ENCODE results near the gene C2orf72. TPM values are rescaled to one million over a fixed set of nuclear protein-coding genes. Genes with fewer than 3 reads are reported as not detected.

The C2orf72 gene
- under 1 TPM in 1 of 2 experiments, not detected in 1; 0.18 TPM for total RNA-seq

DNA sequence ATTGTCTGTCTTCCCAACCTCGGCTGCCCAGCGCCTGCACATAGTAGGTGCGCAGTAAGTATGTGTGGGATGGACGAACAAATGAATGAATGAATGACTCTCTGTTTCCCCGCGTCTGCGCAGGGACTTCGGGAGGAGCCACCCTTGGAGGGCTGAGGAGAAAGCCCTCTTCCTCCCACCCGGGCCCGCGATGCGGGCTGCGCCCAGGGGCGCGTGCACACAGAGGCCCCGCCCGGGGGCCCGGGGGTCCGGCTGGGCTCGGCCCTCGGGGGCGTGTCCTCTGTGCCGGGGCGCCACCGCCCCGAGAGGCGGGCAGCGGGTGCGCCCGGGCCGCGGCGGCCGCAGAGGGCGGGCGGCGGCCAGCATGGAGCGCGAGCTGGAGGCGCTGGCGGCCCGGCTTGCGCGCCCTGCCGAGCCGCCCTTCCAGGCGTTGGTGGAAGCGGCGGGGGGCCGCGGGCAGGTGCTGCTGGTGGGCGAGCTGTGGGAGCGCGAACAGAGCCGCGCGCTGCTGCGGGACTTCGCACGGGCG lies at the start of gene C2orf72:
TSS of gene C2orf72 (plus strand) at position 322 of the 529 bp plus-strand sequence. CDS start at position 365, 43 bp downstream.
- DNase-seq (no peak), ATAC-seq (peak; percentile 58)
- CTCF ChIA-PET = no interaction called here
- Mint-ChIP-seq H3K27me3 (peaks cover 84% of the 10 kb centered on the region), H3K27ac (no peak within 1 kb of the TSS), H3K36me3 (no peaks in the 10 kb centered on the region), H3K9me3 (ENCODE audit: low read depth) (no peaks in the 10 kb centered on the region), H3K4me1 (peaks cover 2% of the 10 kb centered on the region), H3K4me3 (no peak within 1 kb of the TSS)

DNA sequence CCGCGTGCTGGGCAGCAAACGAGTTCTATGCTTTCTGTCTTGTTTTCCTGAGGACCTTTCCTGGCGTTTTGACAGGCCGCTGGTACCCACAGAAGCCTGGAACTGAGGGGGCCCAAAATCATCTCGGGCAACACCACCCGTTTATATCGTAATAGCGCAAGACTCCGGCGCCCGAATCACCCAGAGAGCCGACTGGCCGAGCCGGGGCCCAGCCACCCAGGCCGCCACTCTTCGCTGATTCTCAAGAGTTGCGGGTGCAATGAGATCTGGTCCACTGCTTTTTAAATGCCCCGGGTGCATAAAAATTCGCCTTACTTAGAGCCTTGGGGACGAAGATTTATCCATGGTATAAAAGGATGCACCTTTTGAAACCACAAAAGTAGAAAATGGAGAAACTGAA lies 47.6 kb upstream of the C2orf72 start:
- no peak overlapping the region for H3K27ac Mint-ChIP-seq
- H3K27me3 Mint-ChIP-seq = peaks cover 51% of the 10 kb centered on the region
- no peak overlapping the region for H3K4me3 Mint-ChIP-seq
- no peak for ATAC-seq
- DNase-seq = no peak
- H3K36me3 Mint-ChIP-seq = no peaks in the 10 kb centered on the region
- peaks cover 25% of the 10 kb centered on the region for H3K4me1 Mint-ChIP-seq
- CTCF ChIA-PET = interaction anchor here (1.2 to 11.2 kb wide), 6 partner anchors 18 to 167 kb away, joined by 4 to 309 read pairs (median 74); partner anchors contain the start of gene GPR55
- H3K9me3 Mint-ChIP-seq (ENCODE audit: low read depth) = no peaks in the 10 kb centered on the region

DNA sequence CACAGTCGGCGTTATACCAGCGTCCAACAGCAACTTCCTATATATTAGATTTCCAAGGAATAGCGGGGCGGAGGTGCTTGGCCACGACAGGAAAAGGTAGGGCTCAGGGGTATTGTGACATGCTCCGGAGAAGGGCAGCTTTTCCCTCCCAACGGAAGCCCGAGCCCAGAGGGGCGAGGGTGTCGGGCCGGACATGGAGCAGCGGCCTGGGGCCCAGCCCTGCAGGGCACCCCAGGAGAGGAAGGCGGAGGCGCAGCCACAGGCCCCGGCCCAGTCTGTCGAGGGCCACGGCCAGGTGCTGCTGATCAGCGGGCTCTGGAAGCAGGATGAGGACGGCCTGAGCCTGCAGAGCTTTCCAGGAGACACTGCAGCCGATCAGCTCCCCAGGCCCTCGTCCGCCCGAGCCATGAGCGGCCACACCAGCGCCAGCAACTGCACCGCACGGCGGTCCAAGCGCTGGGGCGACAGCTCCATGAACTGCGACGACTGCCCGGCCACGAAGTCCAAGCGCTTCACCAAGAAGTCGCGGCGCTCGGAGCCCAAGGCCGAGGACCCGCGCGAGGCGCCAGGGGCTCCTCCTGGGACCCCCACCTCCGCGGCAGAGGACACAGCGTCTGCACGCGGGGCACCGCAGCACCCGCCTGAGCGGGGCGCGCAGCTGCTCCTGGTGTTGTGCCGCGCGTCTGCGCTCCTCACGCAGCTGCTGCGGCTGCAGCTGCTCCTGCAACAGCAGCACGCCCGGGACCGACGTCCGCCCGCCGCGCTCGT lies 47.0 kb upstream of the C2orf72 start:
- no peak overlapping the region for H3K4me3 Mint-ChIP-seq
- CTCF ChIA-PET = interaction anchor here (0.5 to 11.2 kb wide), 4 partner anchors 17 to 295 kb away, joined by 4 to 309 read pairs (median 38); no protein-coding TSS in a partner anchor
- H3K36me3 Mint-ChIP-seq = no peaks in the 10 kb centered on the region
- H3K27ac Mint-ChIP-seq = no peak overlapping the region
- H3K27me3 Mint-ChIP-seq = peaks cover 53% of the 10 kb centered on the region
- ATAC-seq = no peak
- H3K9me3 Mint-ChIP-seq (ENCODE audit: low read depth) = no peaks in the 10 kb centered on the region
- no peak for DNase-seq
- peaks cover 19% of the 10 kb centered on the region for H3K4me1 Mint-ChIP-seq

DNA sequence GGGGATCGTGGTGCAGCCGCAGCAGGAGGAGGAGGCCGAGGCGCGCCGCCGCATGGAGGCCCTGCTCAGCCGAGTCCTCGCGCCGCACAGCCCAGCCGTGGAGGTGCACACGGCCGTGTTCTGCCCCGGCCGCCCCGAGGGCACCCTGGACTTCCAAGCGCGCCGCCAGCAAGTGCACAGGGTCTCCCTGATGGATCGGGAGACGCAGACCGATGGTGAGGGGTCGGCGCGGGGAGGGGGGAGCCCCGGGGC lies 46.5 kb upstream of the C2orf72 start:
- Mint-ChIP-seq H3K9me3 (ENCODE audit: low read depth) (no peaks in the 10 kb centered on the region), H3K4me3 (no peak overlapping the region), H3K27me3 (peaks cover 54% of the 10 kb centered on the region), H3K27ac (no peak overlapping the region), H3K4me1 (peaks cover 14% of the 10 kb centered on the region), H3K36me3 (no peaks in the 10 kb centered on the region)
- DNase-seq (no peak), ATAC-seq (no peak)
- CTCF ChIA-PET = interaction anchor here (11.2 kb wide), 1 partner anchor 88 kb away, joined by 309 read pairs; no protein-coding TSS in a partner anchor

DNA sequence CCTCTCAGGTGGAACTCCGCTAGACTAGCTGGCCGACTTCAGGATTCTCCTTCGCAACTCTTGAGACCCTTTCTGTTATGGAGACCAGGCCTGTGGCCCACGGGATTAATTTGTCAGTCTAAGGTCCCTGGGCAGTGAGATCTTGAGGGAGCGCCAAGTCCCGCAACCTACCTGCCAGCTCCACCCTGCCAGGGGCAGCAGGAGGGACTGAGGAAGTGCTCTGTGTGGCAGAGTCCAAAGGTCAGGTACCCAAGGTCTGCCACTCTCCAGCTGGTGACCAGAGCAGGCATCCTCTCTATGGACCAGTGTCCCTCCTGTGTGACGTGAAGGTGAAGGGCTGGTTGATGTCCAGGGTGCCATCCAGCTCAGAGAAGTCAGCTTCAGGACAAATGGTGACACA lies 45.7 kb upstream of the C2orf72 start:
- CTCF ChIA-PET = interaction anchor here (0.8 to 1.7 kb wide), 4 partner anchors 50 to 142 kb away, joined by 3 to 5 read pairs (median 4); no protein-coding TSS in a partner anchor
- ATAC-seq (no peak), DNase-seq (no peak)
- H3K27me3 Mint-ChIP-seq = peaks cover 59% of the 10 kb centered on the region
- H3K4me1 Mint-ChIP-seq = peaks cover 9% of the 10 kb centered on the region
- H3K4me3 Mint-ChIP-seq = no peak overlapping the region
- no peaks in the 10 kb centered on the region for H3K36me3 Mint-ChIP-seq
- H3K27ac Mint-ChIP-seq = no peak overlapping the region
- no peaks in the 10 kb centered on the region for H3K9me3 Mint-ChIP-seq (ENCODE audit: low read depth)

DNA sequence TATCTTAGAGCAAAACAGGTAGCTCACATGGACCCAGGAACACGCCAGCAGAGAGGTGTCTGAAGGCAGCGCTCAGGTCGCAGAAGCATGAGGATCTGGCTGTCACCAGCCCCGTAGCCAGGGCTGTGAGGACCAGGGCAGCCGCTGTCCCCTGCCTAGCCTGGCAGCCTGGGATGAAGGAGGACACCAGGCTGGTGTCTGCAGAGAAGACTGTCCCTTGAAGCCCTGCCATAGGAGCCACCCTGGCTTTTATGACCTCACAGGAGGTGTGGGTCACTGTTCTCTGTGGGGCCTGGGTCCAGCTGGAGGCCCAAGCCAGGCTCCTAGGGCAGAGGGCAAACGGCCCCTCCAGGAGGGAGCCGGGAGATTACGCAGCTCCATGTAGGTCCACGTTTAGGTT lies 41.5 kb upstream of the C2orf72 start, which contains the start of gene SPATA3:
TSS of gene SPATA3 (plus strand) at position 301 of the 400 bp plus-strand sequence. CDS start 113 bp downstream, outside the sequence.
- Mint-ChIP-seq H3K4me1 (no peaks in the 10 kb centered on the region), H3K36me3 (no peaks in the 10 kb centered on the region), H3K9me3 (ENCODE audit: low read depth) (peaks cover 5% of the 10 kb centered on the region), H3K27ac (no peak within 1 kb of the TSS), H3K27me3 (peaks cover 81% of the 10 kb centered on the region), H3K4me3 (no peak within 1 kb of the TSS)
- CTCF ChIA-PET = interaction anchor here (1.0 to 1.4 kb wide), 4 partner anchors 9 to 179 kb away, joined by 3 to 7 read pairs (median 4); no protein-coding TSS in a partner anchor
- DNase-seq (no peak), ATAC-seq (no peak)

DNA sequence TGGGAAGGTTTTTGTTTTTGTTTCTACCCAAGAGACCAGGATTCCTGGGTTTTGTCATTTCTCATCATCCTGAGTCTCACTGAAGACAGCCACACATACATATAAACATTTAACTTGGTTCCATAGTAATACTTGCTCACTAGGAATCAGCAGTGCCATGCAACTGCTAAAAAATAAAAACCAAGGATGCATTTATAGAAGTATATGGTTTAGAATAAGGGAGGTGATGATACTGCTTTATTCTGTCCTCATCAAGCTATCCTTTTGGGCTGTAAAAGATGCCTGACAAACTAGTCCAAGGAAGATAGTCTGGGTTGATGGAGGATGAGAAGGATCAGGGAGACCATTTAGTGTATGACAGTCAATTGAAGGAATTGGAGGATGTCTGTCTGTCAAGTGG lies 40.7 kb upstream of the C2orf72 start:
- Mint-ChIP-seq H3K36me3 (no peaks in the 10 kb centered on the region), H3K4me3 (no peak overlapping the region), H3K27ac (no peak overlapping the region), H3K27me3 (peaks cover 82% of the 10 kb centered on the region), H3K9me3 (ENCODE audit: low read depth) (peaks cover 5% of the 10 kb centered on the region), H3K4me1 (no peaks in the 10 kb centered on the region)
- ATAC-seq (no peak), DNase-seq (no peak)
- CTCF ChIA-PET = no interaction called here

DNA sequence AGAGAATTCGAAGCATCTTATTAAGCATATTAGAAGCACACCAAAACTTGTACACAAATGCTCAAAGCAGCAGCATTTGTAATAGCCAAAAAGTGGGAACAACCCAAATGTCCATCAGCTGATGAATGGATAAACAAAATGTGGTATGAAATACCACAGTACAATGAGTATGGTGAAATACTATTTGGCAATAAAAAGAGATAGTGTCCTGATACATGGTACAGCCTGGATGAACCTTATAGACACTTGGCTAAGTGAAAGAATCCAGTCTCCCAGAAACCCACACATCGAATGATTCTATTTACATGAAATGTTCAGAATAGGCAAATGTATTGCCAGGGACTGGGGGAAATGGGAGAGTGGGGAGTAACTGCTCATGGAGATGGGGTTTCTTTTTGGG lies 38.4 kb upstream of the C2orf72 start:
- Mint-ChIP-seq H3K4me3 (no peak overlapping the region), H3K36me3 (no peaks in the 10 kb centered on the region), H3K9me3 (ENCODE audit: low read depth) (peaks cover 5% of the 10 kb centered on the region), H3K4me1 (no peaks in the 10 kb centered on the region), H3K27me3 (peaks cover 79% of the 10 kb centered on the region), H3K27ac (no peak overlapping the region)
- no peak for ATAC-seq
- CTCF ChIA-PET = interaction anchor here (1.7 kb wide), 1 partner anchor 54 kb away, joined by 5 read pairs; no protein-coding TSS in a partner anchor
- no peak for DNase-seq

DNA sequence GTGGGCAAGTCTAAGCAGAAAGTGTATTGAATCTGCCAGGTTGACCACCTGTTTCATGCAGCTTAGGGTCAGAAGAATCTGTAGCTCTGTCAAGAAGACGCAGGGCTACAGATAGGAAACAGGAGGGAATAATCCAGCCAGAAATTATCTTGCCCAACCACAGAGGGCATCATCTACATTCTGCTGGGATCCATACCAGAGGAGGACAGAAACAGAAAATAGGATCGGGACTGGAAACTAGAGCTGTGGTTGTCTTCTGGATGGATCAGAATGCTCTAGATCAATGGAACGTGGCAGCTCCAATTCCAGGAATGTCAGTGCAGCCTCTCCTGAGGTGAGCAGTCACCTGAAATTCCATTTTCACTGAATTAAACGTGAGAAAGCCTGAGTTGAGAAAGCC lies 37.8 kb upstream of the C2orf72 start:
- H3K4me3 Mint-ChIP-seq = no peak overlapping the region
- H3K27ac Mint-ChIP-seq = no peak overlapping the region
- no peaks in the 10 kb centered on the region for H3K36me3 Mint-ChIP-seq
- H3K9me3 Mint-ChIP-seq (ENCODE audit: low read depth) = peaks cover 5% of the 10 kb centered on the region
- DNase-seq (no peak), ATAC-seq (no peak)
- no peaks in the 10 kb centered on the region for H3K4me1 Mint-ChIP-seq
- CTCF ChIA-PET = interaction anchor here (1.7 kb wide), 1 partner anchor 53 kb away, joined by 5 read pairs; no protein-coding TSS in a partner anchor
- peaks cover 75% of the 10 kb centered on the region for H3K27me3 Mint-ChIP-seq

DNA sequence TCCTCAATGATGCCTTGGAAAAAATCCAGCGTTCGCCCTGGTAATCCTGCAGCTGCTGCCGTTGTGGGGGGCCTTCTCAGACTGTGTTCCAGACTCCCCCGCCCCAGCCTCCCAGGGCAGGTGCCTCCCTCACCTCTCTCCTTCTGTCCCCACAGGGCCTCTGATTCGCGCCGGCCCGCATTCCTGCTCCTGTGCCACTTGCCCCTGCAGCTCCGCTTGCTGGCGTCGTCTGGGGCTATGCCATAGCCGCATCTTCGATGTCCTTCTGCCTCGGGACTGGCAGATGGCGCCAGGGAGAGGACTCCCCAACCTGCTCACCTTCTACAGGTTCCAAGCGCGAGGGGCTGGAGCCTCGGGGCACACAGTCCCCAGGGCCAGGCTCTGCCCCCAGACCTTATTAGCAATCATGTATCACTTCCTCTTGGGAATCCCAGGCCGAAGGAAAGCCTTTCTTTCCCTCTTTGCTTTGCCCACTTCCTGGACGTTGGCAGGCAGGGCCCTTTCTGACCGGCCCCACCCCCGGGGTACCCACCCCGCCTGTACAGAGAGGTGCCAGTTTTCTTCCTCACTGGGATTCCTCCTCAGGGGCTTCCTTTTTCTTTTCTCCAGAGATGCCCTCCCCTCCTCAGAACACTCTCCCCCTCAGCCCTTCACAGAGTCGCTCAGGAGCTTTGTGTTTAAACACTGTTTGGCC lies 37.0 kb upstream of the C2orf72 start:
- peaks cover 12% of the 10 kb centered on the region for H3K9me3 Mint-ChIP-seq (ENCODE audit: low read depth)
- H3K4me3 Mint-ChIP-seq = no peak overlapping the region
- H3K27me3 Mint-ChIP-seq = peaks cover 70% of the 10 kb centered on the region

DNA sequence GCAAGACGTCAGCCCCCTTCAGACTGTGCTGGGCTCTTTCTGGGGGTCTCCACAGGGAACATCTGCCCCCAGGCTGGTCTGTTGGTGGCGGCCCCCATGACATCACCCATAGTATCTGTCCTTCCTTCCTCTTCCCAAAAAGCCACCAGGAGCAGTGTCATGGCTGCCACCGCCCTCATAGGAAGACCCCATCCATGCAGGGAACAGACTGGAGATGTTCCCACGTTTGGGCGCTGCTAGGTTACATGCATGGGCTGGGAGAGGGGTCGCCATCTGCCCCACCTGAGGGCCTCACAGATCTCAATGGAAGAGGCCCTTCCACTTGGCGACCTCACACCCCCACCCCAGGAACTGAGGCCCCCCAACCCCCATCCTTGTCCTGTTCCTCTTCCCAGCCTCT lies 36.3 kb upstream of the C2orf72 start:
- Mint-ChIP-seq H3K27ac (no peak overlapping the region), H3K36me3 (peaks cover 6% of the 10 kb centered on the region), H3K4me3 (no peak overlapping the region), H3K4me1 (no peaks in the 10 kb centered on the region), H3K9me3 (ENCODE audit: low read depth) (peaks cover 14% of the 10 kb centered on the region), H3K27me3 (peaks cover 65% of the 10 kb centered on the region)
- no peak for ATAC-seq
- CTCF ChIA-PET = no interaction called here
- DNase-seq = no peak

More for the DNA sequence above, 37.0 kb upstream of the C2orf72 start:
- CTCF ChIA-PET = interaction anchor here (1.7 kb wide), 1 partner anchor 53 kb away, joined by 5 read pairs; no protein-coding TSS in a partner anchor
- ATAC-seq (no peak), DNase-seq (no peak)
- Mint-ChIP-seq H3K4me1 (no peaks in the 10 kb centered on the region), H3K36me3 (peaks cover 4% of the 10 kb centered on the region), H3K27ac (no peak overlapping the region)

DNA sequence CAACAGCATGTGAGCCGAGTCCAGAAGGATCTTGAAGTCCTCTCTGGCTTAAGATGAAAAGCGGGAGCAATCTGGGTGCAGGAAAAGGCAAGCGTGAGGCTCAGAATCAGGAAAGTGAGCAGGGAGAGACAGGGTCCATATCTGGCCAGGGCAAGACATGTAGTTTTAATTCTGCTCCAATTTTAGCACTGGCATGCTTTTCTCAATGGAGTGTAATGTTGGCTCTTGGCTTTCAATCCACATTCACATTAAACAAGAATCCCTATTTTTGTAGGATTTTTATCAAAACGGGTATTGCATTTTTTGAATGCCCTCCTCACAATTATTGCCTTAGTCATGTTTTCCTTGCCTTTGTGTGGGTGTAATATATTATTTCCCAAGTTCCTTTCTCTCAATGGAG lies 35.4 kb upstream of the C2orf72 start:
- ATAC-seq (no peak), DNase-seq (no peak)
- no peaks in the 10 kb centered on the region for H3K4me1 Mint-ChIP-seq
- no peak overlapping the region for H3K4me3 Mint-ChIP-seq
- H3K9me3 Mint-ChIP-seq (ENCODE audit: low read depth) = peaks cover 12% of the 10 kb centered on the region
- no peak overlapping the region for H3K27ac Mint-ChIP-seq
- CTCF ChIA-PET = no interaction called here
- peaks cover 57% of the 10 kb centered on the region for H3K27me3 Mint-ChIP-seq
- H3K36me3 Mint-ChIP-seq = peaks cover 6% of the 10 kb centered on the region

DNA sequence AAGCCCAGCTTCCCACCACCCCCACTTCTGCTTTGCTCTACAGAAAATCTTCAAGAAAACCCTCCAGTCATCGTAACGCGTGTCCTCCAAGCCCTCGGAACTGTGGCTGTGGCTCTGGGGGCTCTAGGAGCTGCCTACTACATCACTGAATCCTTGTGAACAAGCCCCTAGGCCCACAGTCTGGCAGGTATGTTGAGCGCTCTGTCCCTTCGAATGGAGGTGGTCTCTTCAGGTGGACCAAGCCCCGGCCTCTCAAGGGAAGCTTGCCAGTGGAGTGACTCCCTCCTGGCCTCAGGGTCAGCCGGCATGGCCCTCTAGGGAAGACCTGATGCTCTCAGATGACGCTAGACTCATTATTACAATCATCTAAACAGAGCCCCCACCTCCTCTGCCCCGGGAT lies 34.7 kb upstream of the C2orf72 start:
- CTCF ChIA-PET = no interaction called here
- no peaks in the 10 kb centered on the region for H3K4me1 Mint-ChIP-seq
- no peak for DNase-seq
- peaks cover 56% of the 10 kb centered on the region for H3K27me3 Mint-ChIP-seq
- H3K27ac Mint-ChIP-seq = no peak overlapping the region
- peaks cover 6% of the 10 kb centered on the region for H3K36me3 Mint-ChIP-seq
- H3K9me3 Mint-ChIP-seq (ENCODE audit: low read depth) = peaks cover 9% of the 10 kb centered on the region
- H3K4me3 Mint-ChIP-seq = no peak overlapping the region
- no peak for ATAC-seq
